ENCODE results near the gene MORC1.

MORC1 gene

GRCh38 chr3:109155828-109156227 lies 37.9 kb upstream of the MORC1 start:
- no peaks in the 10 kb centered on the region for H3K9me3 ChIP-seq (replicated peaks; ENCODE audit: insufficient read depth, low read length)
- H3K79me2 ChIP-seq (ENCODE audit: low read length) = no peaks in the 10 kb centered on the region
- H3K9ac ChIP-seq (ENCODE audit: low read length) = no peak overlapping the region
- no peaks in the 10 kb centered on the region for H3F3A ChIP-seq (ENCODE audit: insufficient read depth, low read length)
- H3K4me3 ChIP-seq (ENCODE audit: low read length) = no peak overlapping the region
- TF ChIP-seq CTCF (IDR thresholded peaks at IDR 0.05; ENCODE audit: low read length) (no peak), EZH2 (optimal IDR thresholded peaks at IDR 0.05; ENCODE audit: low read depth, low read length) (no peak), EZH2phosphoT487 (IDR thresholded peaks at IDR 0.05; ENCODE audit: low read length) (no peak)
- no peaks in the 10 kb centered on the region for H3K9me2 ChIP-seq (replicated peaks; ENCODE audit: insufficient read depth, low read length)
- no peak overlapping the region for H2AFZ ChIP-seq (ENCODE audit: low read length)
- H3K36me3 ChIP-seq (replicated peaks; ENCODE audit: insufficient read depth, low read length) = no peaks in the 10 kb centered on the region
- H3K27me3 ChIP-seq (replicated peaks; ENCODE audit: insufficient read depth, low read length) = no peaks in the 10 kb centered on the region
- no peaks in the 10 kb centered on the region for H4K20me1 ChIP-seq (ENCODE audit: insufficient read depth, low read length)
- no peak overlapping the region for H3K27ac ChIP-seq (ENCODE audit: low read length)
- no peak for DNase-seq
- H3K4me2 ChIP-seq (ENCODE audit: low read depth, low read length) = no peak overlapping the region
- H3K4me1 ChIP-seq (ENCODE audit: low read length) = no peaks in the 10 kb centered on the region

- no peak overlapping the region for H3K9ac ChIP-seq (ENCODE audit: low read length)
- H4K20me1 ChIP-seq (ENCODE audit: insufficient read depth, low read length) = no peaks in the 10 kb centered on the region
- H3K9me2 ChIP-seq (replicated peaks; ENCODE audit: insufficient read depth, low read length) = no peaks in the 10 kb centered on the region
- H2AFZ ChIP-seq (ENCODE audit: low read length) = no peak overlapping the region
- H3K4me2 ChIP-seq (ENCODE audit: low read depth, low read length) = no peak overlapping the region
- no peak for DNase-seq
- H3K4me3 ChIP-seq (ENCODE audit: low read length) = no peak overlapping the region
- no peaks in the 10 kb centered on the region for H3K4me1 ChIP-seq (ENCODE audit: low read length)
- H3F3A ChIP-seq (ENCODE audit: insufficient read depth, low read length) = no peaks in the 10 kb centered on the region
- no peaks in the 10 kb centered on the region for H3K79me2 ChIP-seq (ENCODE audit: low read length)
- TF ChIP-seq EZH2phosphoT487 (IDR thresholded peaks at IDR 0.05; ENCODE audit: low read length) = no peak
- no peak for TF ChIP-seq EZH2 (optimal IDR thresholded peaks at IDR 0.05; ENCODE audit: low read depth, low read length)
- no peak for TF ChIP-seq CTCF (IDR thresholded peaks at IDR 0.05; ENCODE audit: low read length)
- no peaks in the 10 kb centered on the region for H3K27me3 ChIP-seq (replicated peaks; ENCODE audit: insufficient read depth, low read length)
- no peaks in the 10 kb centered on the region for H3K9me3 ChIP-seq (replicated peaks; ENCODE audit: insufficient read depth, low read length)
- H3K36me3 ChIP-seq (replicated peaks; ENCODE audit: insufficient read depth, low read length) = no peaks in the 10 kb centered on the region
- H3K27ac ChIP-seq (ENCODE audit: low read length) = no peak overlapping the region
Measured at GRCh38 chr3:109154979-109155378, 37.0 kb upstream of the MORC1 start.

- no peak for TF ChIP-seq EZH2 (optimal IDR thresholded peaks at IDR 0.05; ENCODE audit: low read depth, low read length)
- TF ChIP-seq CTCF (IDR thresholded peaks at IDR 0.05; ENCODE audit: low read length) = no peak
- no peak overlapping the region for H3K4me3 ChIP-seq (ENCODE audit: low read length)
Measured at GRCh38 chr3:109152320-109152719, 34.4 kb upstream of the MORC1 start.

More at GRCh38 chr3:109152320-109152719, 34.4 kb upstream of the MORC1 start:
- no peak overlapping the region for H2AFZ ChIP-seq (ENCODE audit: low read length)
- no peaks in the 10 kb centered on the region for H3K9me2 ChIP-seq (replicated peaks; ENCODE audit: insufficient read depth, low read length)
- H3K36me3 ChIP-seq (replicated peaks; ENCODE audit: insufficient read depth, low read length) = no peaks in the 10 kb centered on the region
- DNase-seq = no peak
- no peaks in the 10 kb centered on the region for H3K9me3 ChIP-seq (replicated peaks; ENCODE audit: insufficient read depth, low read length)
- no peak overlapping the region for H3K9ac ChIP-seq (ENCODE audit: low read length)
- no peaks in the 10 kb centered on the region for H4K20me1 ChIP-seq (ENCODE audit: insufficient read depth, low read length)
- H3K27me3 ChIP-seq (replicated peaks; ENCODE audit: insufficient read depth, low read length) = no peaks in the 10 kb centered on the region
- H3K79me2 ChIP-seq (ENCODE audit: low read length) = no peaks in the 10 kb centered on the region
- H3K27ac ChIP-seq (ENCODE audit: low read length) = no peak overlapping the region
- H3F3A ChIP-seq (ENCODE audit: insufficient read depth, low read length) = no peaks in the 10 kb centered on the region
- H3K4me2 ChIP-seq (ENCODE audit: low read depth, low read length) = no peak overlapping the region
- no peaks in the 10 kb centered on the region for H3K4me1 ChIP-seq (ENCODE audit: low read length)
